Peyer's patch (tissue), 4 donors: ENCODE results near the gene MSI2.

Source experiments
- POLR2A ChIP-seq, 2 donors: fragments of 450-650 bp; IDR thresholded peaks; one replicate each; pipeline ENCODE4 v1.5.1; 2017; ENCODE audit warnings: antibody characterized with exemption in 2 of 2, mild to moderate bottlenecking in 2 of 2, moderate library complexity in 2 of 2
- TF ChIP-seq, protein P1 (sequence below), 6 experiments: fragments of 450-650 bp in 4 of 6; fragments of 200-600 bp in 2 of 6; sonication (generic) in 1 of 6; IDR thresholded peaks; one replicate each; pipeline ENCODE4 v1.5.1; 2017 to 2019; ENCODE audit warnings: antibody characterized with exemption in 6 of 6, mild to moderate bottlenecking in 3 of 6, moderate library complexity in 1 of 6

DNA sequence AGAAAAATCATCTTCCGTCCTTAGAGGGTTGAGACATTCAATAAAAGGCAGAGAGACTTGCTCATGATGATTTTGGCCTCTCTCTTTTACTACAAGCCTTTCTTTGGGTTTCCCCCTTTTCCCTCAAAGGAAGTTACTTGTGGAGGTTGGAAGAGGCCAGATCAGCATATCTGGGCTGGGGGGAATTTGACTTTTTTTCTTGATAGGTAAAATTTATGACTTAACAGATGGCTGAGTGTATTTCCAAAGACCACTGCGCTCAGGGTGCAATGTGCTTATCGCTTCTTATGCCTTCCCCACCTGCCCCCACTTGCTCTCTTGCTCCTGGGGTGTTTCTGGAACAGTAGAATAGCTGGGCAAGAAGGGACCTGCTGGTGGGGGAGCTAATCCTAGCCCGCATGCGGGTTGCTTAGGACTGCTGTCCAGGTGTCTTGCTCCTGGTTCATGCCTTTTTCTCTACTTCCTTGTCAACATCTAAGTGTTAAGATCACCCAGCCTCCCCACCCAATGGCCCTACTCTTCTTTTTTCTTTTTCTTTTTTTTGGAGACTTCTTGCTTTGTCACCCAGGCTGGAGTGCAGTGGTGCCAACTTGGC, 131.9 kb downstream of the MSI2 start:
- TF ChIP-seq, protein P1, sequence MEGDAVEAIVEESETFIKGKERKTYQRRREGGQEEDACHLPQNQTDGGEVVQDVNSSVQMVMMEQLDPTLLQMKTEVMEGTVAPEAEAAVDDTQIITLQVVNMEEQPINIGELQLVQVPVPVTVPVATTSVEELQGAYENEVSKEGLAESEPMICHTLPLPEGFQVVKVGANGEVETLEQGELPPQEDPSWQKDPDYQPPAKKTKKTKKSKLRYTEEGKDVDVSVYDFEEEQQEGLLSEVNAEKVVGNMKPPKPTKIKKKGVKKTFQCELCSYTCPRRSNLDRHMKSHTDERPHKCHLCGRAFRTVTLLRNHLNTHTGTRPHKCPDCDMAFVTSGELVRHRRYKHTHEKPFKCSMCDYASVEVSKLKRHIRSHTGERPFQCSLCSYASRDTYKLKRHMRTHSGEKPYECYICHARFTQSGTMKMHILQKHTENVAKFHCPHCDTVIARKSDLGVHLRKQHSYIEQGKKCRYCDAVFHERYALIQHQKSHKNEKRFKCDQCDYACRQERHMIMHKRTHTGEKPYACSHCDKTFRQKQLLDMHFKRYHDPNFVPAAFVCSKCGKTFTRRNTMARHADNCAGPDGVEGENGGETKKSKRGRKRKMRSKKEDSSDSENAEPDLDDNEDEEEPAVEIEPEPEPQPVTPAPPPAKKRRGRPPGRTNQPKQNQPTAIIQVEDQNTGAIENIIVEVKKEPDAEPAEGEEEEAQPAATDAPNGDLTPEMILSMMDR (IDR thresholded peaks at IDR 0.05) = no peak
- no peak for TF ChIP-seq POLR2A (IDR thresholded peaks at IDR 0.05)
